NCI-H2227 (cell line): ENCODE measurements around the gene GGT6.

ENCODE experiments used
- DNase-seq: peaks from one replicate; lab custom pipeline; 2025; ENCODE audit not compliant: unreplicated experiment; lab: John Stamatoyannopoulos, UW

The GGT6 gene

DNA sequence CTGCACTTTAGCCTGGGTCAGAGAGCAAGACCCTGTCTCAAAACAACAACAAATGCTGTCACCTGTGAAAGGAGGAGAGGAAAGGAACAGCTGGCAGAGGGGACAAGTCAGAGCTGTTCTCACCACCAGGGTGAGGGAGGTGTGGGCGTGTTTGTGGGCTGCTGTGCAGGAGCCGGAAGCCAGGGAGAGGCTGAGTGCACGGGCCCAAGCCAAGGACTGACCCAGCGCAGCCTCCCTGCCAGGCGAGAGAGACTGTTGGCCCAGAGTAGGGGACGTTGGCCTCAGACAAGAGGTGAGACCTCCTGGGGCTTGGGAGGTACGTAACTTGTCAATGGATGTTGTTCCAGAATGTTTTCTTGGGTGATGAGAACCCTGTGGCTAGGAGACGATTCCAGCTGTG lies 51.0 kb downstream of the GGT6 start:
- no peak for DNase-seq

DNA sequence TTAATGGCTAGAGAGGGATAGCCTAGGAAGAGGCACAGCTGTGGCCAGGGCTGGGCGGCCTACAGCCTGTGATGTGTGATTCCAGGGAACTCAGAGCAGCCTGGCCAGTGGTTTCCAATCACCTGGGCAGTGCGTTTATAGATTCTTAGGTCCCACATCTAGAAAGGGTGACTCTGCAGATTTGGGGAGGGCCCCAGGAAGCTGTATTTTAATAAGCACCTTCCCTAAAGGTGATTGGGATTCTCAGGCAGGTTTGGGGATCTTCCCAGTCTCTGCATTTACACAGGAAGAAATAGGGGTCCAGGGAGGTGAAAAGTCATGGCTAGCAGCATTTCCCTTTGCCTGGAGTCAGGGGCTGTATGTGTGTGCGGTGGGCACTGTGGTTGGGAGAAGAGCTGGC lies 52.2 kb downstream of the GGT6 start:
- DNase-seq: no peak

DNA sequence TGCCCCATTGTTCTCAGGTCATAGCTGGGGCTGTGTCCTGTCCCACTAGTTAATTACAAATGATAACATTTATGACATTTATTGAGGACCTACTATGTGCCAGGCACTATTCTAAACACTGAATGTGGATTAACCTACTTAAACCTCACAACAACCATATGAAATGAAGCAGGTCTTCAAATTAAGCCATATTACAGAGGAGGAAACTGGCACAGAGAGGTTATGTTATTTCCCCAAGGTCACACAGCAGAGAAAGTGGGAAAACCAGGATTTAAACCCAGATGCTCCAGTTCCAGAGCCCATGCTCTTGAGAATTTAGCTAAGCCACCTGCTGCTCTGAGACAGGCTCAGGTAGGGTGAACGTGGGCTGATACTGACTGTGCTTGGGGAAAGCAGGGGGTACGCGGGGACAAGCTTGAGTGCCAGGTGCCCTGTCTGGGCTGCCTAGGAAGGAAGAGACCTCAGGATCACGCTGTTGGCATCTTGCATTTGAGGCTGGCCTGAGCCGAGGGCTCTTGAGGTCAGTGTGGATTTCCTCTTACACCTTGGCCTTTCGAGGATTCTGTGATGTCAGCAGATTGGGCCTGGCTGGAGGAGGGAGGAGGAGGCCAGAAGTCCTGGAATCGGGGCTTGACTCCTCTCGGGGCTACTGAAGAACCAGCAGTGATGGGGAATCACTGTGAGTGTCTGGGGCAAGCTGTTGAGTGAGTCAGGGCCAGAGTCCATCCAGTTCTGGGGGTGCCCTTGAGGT lies 52.8 kb downstream of the GGT6 start:
- DNase-seq: no peak
